Natural killer cell (primary cell): ENCODE data around the gene GSPT1. TPM values are rescaled to one million over a fixed set of nuclear protein-coding genes. Genes with fewer than 3 reads are reported as not detected.
A peak's percentile ranks its signal among the peaks of the same experiment; 100 is the strongest.
"Not testable (repeated sequence)": the region's sequence is repeated elsewhere in the genome, so short reads cannot be mapped to it uniquely, and the experiment has no call there.

ENCODE experiments used
- ATAC-seq, 3 donors: fragments of 150-1000 bp in 2 of 3; fragments of 200-7000 bp in 1 of 3; cut with Tn5 transposase; 1 replicate in 1 of 3; 2 replicates in 2 of 3; pipeline ENCODE4 v1.10.0; 2021; ENCODE audit warnings: mild to moderate bottlenecking in 2 of 3, moderate library complexity in 2 of 3
- DNase-seq, 2 donors: peaks; one replicate each; pipeline versions ENCODE4 v3.0.0 to v3.0.0-alpha.2; 2013 to 2021; ENCODE audit warnings: mixed read lengths in 1 of 2
- H3K27ac ChIP-seq: one replicate; pipeline ENCODE4 v1.5.1; 2013; ENCODE audit warnings: mild to moderate bottlenecking, low read length
- H3K27me3 ChIP-seq: one replicate; pipeline ENCODE4 v1.6.1; 2013; ENCODE audit warnings: low read length; ENCODE audit not compliant: control insufficient read depth, insufficient read depth
- H3K36me3 ChIP-seq: one replicate; pipeline ENCODE4 v1.6.1; 2013; ENCODE audit warnings: low read length; ENCODE audit not compliant: control insufficient read depth, insufficient read depth
- H3K4me1 ChIP-seq: one replicate; pipeline ENCODE4 v1.6.1; 2013; ENCODE audit warnings: low read length; ENCODE audit not compliant: control insufficient read depth, insufficient read depth
- H3K4me3 ChIP-seq: one replicate; pipeline ENCODE4 v1.5.1; 2013; ENCODE audit warnings: low read length
- H3K9me3 ChIP-seq: one replicate; pipeline ENCODE4 v1.6.1; 2013; ENCODE audit warnings: low read length; ENCODE audit not compliant: control insufficient read depth, insufficient read depth
- H3K27ac Mint-ChIP-seq, 2 donors: one replicate each; pipeline ENCODE4 v1.8.0; 2022; ENCODE audit warnings: mild to moderate bottlenecking in 2 of 2, mixed read lengths in 2 of 2, moderate library complexity in 1 of 2
- H3K27me3 Mint-ChIP-seq, 2 donors: one replicate each; pipeline ENCODE4 v1.8.0; 2022; ENCODE audit warnings: low read depth in 2 of 2, mixed read lengths in 2 of 2
- H3K36me3 Mint-ChIP-seq: one replicate; pipeline ENCODE4 v1.8.0; 2022; ENCODE audit warnings: mixed read lengths
- H3K4me1 Mint-ChIP-seq, 2 donors: one replicate each; pipeline ENCODE4 v1.8.0; 2022; ENCODE audit warnings: mixed read lengths in 2 of 2
- H3K4me3 Mint-ChIP-seq: one replicate; pipeline ENCODE4 v1.8.0; 2022; ENCODE audit warnings: mild to moderate bottlenecking, moderate library complexity, mixed read lengths
- H3K9me3 Mint-ChIP-seq, 2 donors: one replicate each; pipeline ENCODE4 v1.8.0; 2022; ENCODE audit warnings: mixed read lengths in 2 of 2
- WGBS: methylation state at CpG from one replicate; pipeline ENCODE4 v1.1.7; 2013; ENCODE audit warnings: missing lambda C conversion rate; ENCODE audit not compliant: insufficient coverage; 5-methylcytosine and 5-hydroxymethylcytosine counted together
- intact Hi-C: fragments of 100-400 bp; cut with micrococcal nuclease; formaldehyde crosslinking; loops from one replicate; pipeline ENCODE4 v1.14.2; 2022
- total RNA-seq, 4 donors: library from RNA; stranded (reverse); fragments of 120-200 nt in 1 of 4; gene quantifications; one replicate each; pipeline versions ENCODE4 v1.2.3 to v1.2.4, GENCODE V29; 2013 to 2022
- TF ChIP-seq, protein P1 (sequence below): fragments of 200-600 bp; IDR thresholded peaks from one replicate; pipeline ENCODE4 v1.8.0; 2022; ENCODE audit warnings: antibody characterized with exemption

GSPT1 gene
- 10 to 100 TPM; 51.4 to 77.8 (median 60.8) TPM for total RNA-seq
- 65.5 TPM for total RNA-seq (2013)

- Histone ChIP-seq H3K4me1 (peaks cover 12% of the 10 kb centered on the region), H3K4me3 (peak within 1 kb of the TSS; percentile 79), H3K27ac (peak within 1 kb of the TSS; percentile 85), H3K36me3 (no peaks in the 10 kb centered on the region), H3K27me3 (no peaks in the 10 kb centered on the region), H3K9me3 (no peaks in the 10 kb centered on the region)
- Mint-ChIP-seq H3K4me1 (peaks cover 33 to 41% of the 10 kb centered on the region in 2 donors), H3K36me3 (no peaks in the 10 kb centered on the region), H3K27me3 (peaks cover 0 to 8% of the 10 kb centered on the region in 2 donors), H3K27ac (peak within 1 kb of the TSS; percentile 78 to 90), H3K4me3 (peak within 1 kb of the TSS; percentile 89), H3K9me3 (no peaks in the 10 kb centered on the region)
- WGBS, result under 1% methylated on average over 84 of the region's 84 CpGs
- TF ChIP-seq, protein P1, sequence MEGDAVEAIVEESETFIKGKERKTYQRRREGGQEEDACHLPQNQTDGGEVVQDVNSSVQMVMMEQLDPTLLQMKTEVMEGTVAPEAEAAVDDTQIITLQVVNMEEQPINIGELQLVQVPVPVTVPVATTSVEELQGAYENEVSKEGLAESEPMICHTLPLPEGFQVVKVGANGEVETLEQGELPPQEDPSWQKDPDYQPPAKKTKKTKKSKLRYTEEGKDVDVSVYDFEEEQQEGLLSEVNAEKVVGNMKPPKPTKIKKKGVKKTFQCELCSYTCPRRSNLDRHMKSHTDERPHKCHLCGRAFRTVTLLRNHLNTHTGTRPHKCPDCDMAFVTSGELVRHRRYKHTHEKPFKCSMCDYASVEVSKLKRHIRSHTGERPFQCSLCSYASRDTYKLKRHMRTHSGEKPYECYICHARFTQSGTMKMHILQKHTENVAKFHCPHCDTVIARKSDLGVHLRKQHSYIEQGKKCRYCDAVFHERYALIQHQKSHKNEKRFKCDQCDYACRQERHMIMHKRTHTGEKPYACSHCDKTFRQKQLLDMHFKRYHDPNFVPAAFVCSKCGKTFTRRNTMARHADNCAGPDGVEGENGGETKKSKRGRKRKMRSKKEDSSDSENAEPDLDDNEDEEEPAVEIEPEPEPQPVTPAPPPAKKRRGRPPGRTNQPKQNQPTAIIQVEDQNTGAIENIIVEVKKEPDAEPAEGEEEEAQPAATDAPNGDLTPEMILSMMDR, result no peak
- intact Hi-C loops, result loop anchor here (1.0 to 10.0 kb wide), 5 partner anchors 59 to 972 kb away; partner anchors contain the start of genes CLEC16A, RSL1D1, SNX29 and TXNDC11
- peak; percentile 98 for DNase-seq
- peak; percentile 90 to 98 (median 93) for ATAC-seq
These were observed at the start of gene GSPT1 for GRCh38 chr16:11915644-11916523. Gene GSPT1, minus strand, starts transcription at chr16:11915956. Its CDS starts 236 bp downstream, at chr16:11915720.

DNA sequence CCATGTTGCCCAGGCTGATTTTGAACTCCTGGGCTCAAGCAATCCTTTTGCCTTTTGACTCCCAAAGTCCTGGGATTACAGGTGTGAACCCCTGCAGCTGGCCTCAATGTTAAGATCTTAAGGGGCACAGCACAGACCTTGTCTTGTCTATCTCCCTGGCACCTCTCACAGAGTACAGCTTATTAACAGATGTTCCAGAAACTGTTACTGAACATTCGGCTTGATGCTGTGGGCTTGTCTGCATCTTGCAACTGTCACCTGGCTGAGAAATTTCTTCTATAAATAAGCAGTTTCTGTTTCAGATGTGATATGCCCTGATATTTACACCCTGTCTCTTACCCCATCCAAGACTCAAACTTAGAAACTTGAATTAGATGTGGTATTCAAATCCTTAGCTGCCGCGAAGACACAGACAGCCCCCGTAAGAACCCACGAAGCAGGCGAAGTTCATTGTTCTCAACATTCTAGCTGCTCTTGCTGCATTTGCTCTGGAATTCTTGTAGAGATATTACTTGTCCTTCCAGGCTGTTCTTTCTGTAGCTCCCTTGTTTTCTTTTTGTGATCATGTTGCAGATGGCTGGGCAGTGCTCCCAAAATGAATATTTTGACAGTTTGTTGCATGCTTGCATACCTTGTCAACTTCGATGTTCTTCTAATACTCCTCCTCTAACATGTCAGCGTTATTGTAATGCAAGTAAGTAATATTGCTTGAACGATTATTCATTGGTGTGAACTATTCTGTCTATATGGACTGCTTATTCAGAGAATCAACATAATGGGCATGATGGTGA is 49.2 kb upstream of the GSPT1 start, which contains the start of gene TNFRSF17:
Gene TNFRSF17 (plus strand): TSS at position 450 of the 791 bp plus-strand sequence. CDS start 115 bp downstream, at position 565.
- Mint-ChIP-seq H3K36me3 (no peaks in the 10 kb centered on the region), H3K4me1 (no peaks in the 10 kb centered on the region), H3K9me3 (no peaks in the 10 kb centered on the region), H3K27me3 (no peaks in the 10 kb centered on the region), H3K27ac (no peak within 1 kb of the TSS), H3K4me3 (no peak within 1 kb of the TSS)
- WGBS, result 56% methylated on average over 7 of the region's 9 CpGs
- Histone ChIP-seq H3K9me3 (no peaks in the 10 kb centered on the region), H3K4me1 (no peaks in the 10 kb centered on the region), H3K27me3 (no peaks in the 10 kb centered on the region), H3K4me3 (no peak within 1 kb of the TSS), H3K27ac (no peak within 1 kb of the TSS), H3K36me3 (no peaks in the 10 kb centered on the region)
- DNase-seq (no peak), ATAC-seq (peak in 1 of 3 donors; percentile 35)
- TF ChIP-seq, protein P1, result no peak
- intact Hi-C loops, result no loop called here

DNA sequence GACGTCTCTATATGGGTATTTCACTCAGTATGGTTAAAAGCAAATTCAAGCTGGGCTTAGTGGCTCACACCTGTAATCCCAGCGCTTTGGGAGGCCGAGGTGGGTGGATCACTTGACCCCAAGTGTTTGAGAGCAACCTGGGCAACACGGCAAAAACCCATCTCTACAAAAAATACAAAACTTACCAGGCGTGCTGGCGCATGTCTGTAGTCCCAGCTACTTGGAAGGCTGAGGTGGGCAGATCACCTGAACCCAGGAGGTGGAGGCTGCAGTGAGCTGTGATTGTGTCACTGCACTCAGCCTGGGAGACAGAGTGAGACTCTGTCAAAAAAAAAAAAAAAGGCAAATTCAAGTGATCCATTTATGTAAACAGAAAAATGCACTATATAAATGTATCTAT is 48.0 kb upstream of the GSPT1 start:
- H3K27me3 Mint-ChIP-seq, result no peaks in the 10 kb centered on the region
- intact Hi-C loops, result no loop called here
- ATAC-seq, result no peak

DNA sequence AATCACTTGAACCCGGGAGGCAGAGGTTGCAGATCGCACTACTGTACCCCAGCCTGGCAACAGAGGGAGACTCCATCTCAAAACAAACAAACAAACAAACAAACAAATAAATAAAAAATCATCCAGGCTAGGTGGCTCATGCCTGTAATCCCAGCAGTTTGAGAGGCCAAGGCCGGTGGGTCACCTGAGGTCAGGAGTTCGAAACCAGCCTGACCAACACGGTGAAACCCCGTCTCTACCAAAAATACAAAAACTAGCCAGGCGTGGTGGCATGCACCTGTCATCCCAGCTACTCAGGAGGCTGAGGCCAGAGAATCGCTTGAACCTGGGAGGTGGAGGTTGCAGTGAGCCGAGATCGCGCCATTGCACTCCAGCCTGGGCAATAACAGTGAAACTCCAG is 47.2 kb upstream of the GSPT1 start:
- H3K27me3 Mint-ChIP-seq, H3K36me3 ChIP-seq, DNase-seq, H3K27me3 ChIP-seq, H3K4me3 ChIP-seq, H3K4me3 Mint-ChIP-seq, H3K4me1 Mint-ChIP-seq, H3K4me1 ChIP-seq, ATAC-seq, H3K9me3 Mint-ChIP-seq, H3K9me3 ChIP-seq, H3K27ac Mint-ChIP-seq, H3K36me3 Mint-ChIP-seq, H3K27ac ChIP-seq, intact Hi-C loops: not testable (repeated sequence)
- WGBS, result 84% methylated on average over 11 of the region's 11 CpGs

More for the DNA sequence above, 48.0 kb upstream of the GSPT1 start:
- Mint-ChIP-seq H3K9me3 (no peaks in the 10 kb centered on the region), H3K4me3 (no peak overlapping the region), H3K27ac (no peak overlapping the region), H3K36me3 (no peaks in the 10 kb centered on the region), H3K4me1 (no peaks in the 10 kb centered on the region)
- 93% methylated on average over 5 of the region's 6 CpGs for whole genome bisulfite sequencing
- TF ChIP-seq, protein P1, result no peak
- H3K27me3 ChIP-seq, result no peaks in the 10 kb centered on the region
- no peaks in the 10 kb centered on the region for H3K9me3 ChIP-seq
- no peak for DNase-seq
- H3K4me1 ChIP-seq, result no peaks in the 10 kb centered on the region
- no peaks in the 10 kb centered on the region for H3K36me3 ChIP-seq
- H3K27ac ChIP-seq, result no peak overlapping the region
- H3K4me3 ChIP-seq, result no peak overlapping the region

- H3K4me3 ChIP-seq, H3K9me3 Mint-ChIP-seq, H3K27ac Mint-ChIP-seq, H3K36me3 Mint-ChIP-seq, H3K27me3 ChIP-seq, H3K36me3 ChIP-seq, H3K4me1 ChIP-seq, intact Hi-C loops, DNase-seq, H3K4me3 Mint-ChIP-seq, H3K27ac ChIP-seq, H3K27me3 Mint-ChIP-seq, H3K4me1 Mint-ChIP-seq, H3K9me3 ChIP-seq, ATAC-seq: not testable (repeated sequence)
- WGBS, result 82% methylated on average over 5 of the region's 5 CpGs
These were observed 46.7 kb upstream of the GSPT1 start for GRCh38 chr16:11962457-11962856.
